Measurements from ENCODE around the gene CXCR4.

CXCR4 gene

GRCh38 chr2:136069773-136070172 lies 48.2 kb downstream of the CXCR4 start:
- DNase-seq: no peak

- DNase-seq: no peak
These were observed 49.2 kb downstream of the CXCR4 start for GRCh38 chr2:136068581-136069227.

- no peak for DNase-seq
These were observed 49.9 kb downstream of the CXCR4 start for GRCh38 chr2:136067897-136068580.

- no peak for DNase-seq
These were observed 50.5 kb downstream of the CXCR4 start for GRCh38 chr2:136067459-136067858.

GRCh38 chr2:136065907-136066306 lies 52.0 kb downstream of the CXCR4 start:
- DNase-seq: no peak

- DNase-seq: peak; percentile 63
These were observed 52.6 kb downstream of the CXCR4 start for GRCh38 chr2:136065384-136065783.
